HepG2 (cell line): ENCODE measurements around the gene CRYBB2.
"Not testable (repeated sequence)": the region's sequence is repeated elsewhere in the genome, so short reads cannot be mapped to it uniquely, and the experiment has no call there.

ENCODE experiments used
- CHD2 ChIP-seq: IDR thresholded peaks from 2 replicates; pipeline ENCODE4 v1.6.1; 2011; ENCODE audit warnings: low read depth, low read length, improper control_type of control experiment
- CTCF ChIP-seq: sonication (generic); formaldehyde crosslinking; IDR thresholded peaks from 2 replicates; pipeline ENCODE4 v1.5.0; 2020; ENCODE audit warnings: mild to moderate bottlenecking, missing genetic modification reagents, moderate library complexity
- ELF1 ChIP-seq: sonication (generic); formaldehyde crosslinking; IDR thresholded peaks from 2 replicates; pipeline ENCODE4 v1.4.0; 2020; ENCODE audit warnings: missing genetic modification reagents
- HDAC2 ChIP-seq: sonication (generic); formaldehyde crosslinking; IDR thresholded peaks from 2 replicates; pipeline ENCODE4 v1.4.0; 2020; ENCODE audit warnings: missing genetic modification reagents
- POLR2A ChIP-seq, 2 experiments: IDR thresholded peaks; 2 replicates each; pipeline ENCODE4 v1.6.1; 2011; ENCODE audit warnings: low read depth in 2 of 2, low read length in 2 of 2, mild to moderate bottlenecking in 1 of 2, moderate library complexity in 1 of 2; ENCODE audit not compliant: insufficient read depth in 1 of 2
- POLR2AphosphoS2 ChIP-seq: IDR thresholded peaks from 2 replicates; pipeline ENCODE4 v1.6.1; 2011; ENCODE audit warnings: low read depth, low read length, improper control_type of control experiment
- TCF12 ChIP-seq, 2 experiments: fragments of 450-650 bp in 1 of 2; sonication (generic) in 1 of 2; formaldehyde crosslinking in 1 of 2; IDR thresholded peaks; 2 replicates each; pipeline versions ENCODE4 v1.6.1 to v1.8.0; 2017 to 2022; ENCODE audit warnings: antibody characterized with exemption in 1 of 2, mild to moderate bottlenecking in 1 of 2, missing genetic modification reagents in 1 of 2, moderate library complexity in 1 of 2
- TP53 ChIP-seq: sonication (generic); formaldehyde crosslinking; conservative IDR thresholded peaks from 2 replicates; pipeline ENCODE4 v1.4.0; 2020; ENCODE audit warnings: missing genetic modification reagents
- ZBTB21 ChIP-seq: sonication (generic); formaldehyde crosslinking; IDR thresholded peaks from 2 replicates; pipeline ENCODE4 v1.4.0; 2020; ENCODE audit warnings: missing genetic modification reagents
- TF ChIP-seq, protein P1 (sequence below), 2 experiments: sonication (generic) in 1 of 2; formaldehyde crosslinking in 1 of 2; IDR thresholded peaks; 2 replicates each; pipeline versions ENCODE4 v1.5.1 to v1.6.1; 2011 to 2020; ENCODE audit warnings: borderline replicate concordance in 1 of 2, low read depth in 1 of 2, low read length in 1 of 2, mild to moderate bottlenecking in 1 of 2, missing genetic modification reagents in 1 of 2, moderate library complexity in 1 of 2

DNA sequence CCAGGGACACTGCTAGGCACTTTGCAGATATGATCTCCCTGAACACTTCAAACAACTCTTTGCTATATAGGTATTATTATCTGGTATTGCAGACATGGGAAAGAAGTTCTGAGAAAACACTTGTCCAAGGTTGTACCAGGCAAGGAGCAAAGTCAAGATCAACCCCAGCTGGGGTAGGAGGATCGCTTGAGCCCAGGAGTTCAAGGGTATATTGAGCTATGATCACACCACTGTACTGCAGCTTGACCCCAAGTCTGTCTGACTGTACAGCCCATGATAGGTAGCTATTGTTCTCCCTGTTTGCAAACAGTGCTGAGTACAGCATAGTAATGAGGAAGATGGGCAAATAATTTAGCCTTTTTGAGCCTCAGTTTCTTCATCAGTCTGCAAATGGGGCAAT lies 35.7 kb downstream of the CRYBB2 start:
- TF ChIP-seq ELF1 (CRISPR knock-in tag); TP53 (CRISPR knock-in tag); CHD2; CTCF (CRISPR knock-in tag); TCF12 (IDR thresholded peaks at IDR 0.05); TCF12 (CRISPR knock-in tag; IDR thresholded peaks at IDR 0.05); ZBTB21 (CRISPR knock-in tag); HDAC2; POLR2AphosphoS2; POLR2A (IDR thresholded peaks at IDR 0.05; ENCODE audit: insufficient read depth in 1 of 2, low read depth in 2 of 2, low read length in 2 of 2): not testable (repeated sequence)
- TF ChIP-seq, protein P1, sequence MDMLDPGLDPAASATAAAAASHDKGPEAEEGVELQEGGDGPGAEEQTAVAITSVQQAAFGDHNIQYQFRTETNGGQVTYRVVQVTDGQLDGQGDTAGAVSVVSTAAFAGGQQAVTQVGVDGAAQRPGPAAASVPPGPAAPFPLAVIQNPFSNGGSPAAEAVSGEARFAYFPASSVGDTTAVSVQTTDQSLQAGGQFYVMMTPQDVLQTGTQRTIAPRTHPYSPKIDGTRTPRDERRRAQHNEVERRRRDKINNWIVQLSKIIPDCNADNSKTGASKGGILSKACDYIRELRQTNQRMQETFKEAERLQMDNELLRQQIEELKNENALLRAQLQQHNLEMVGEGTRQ (IDR thresholded peaks at IDR 0.05; ENCODE audit: low read depth, low read length): not testable (repeated sequence)
- TF ChIP-seq, protein P1 (CRISPR knock-in tag; IDR thresholded peaks at IDR 0.05; ENCODE audit: borderline replicate concordance): not testable (repeated sequence)
